B cell (primary cell): ENCODE data around the gene MRPL24. TPM values are rescaled to one million over a fixed set of nuclear protein-coding genes. Genes with fewer than 3 reads are reported as not detected.
A peak's percentile ranks its signal among the peaks of the same experiment; 100 is the strongest.

Experiments used
- ATAC-seq: fragments of 200-7000 bp; cut with Tn5 transposase; one replicate; pipeline ENCODE4 v1.10.0; 2021; ENCODE audit warnings: low read depth, mild to moderate bottlenecking, moderate number of reproducible peaks, moderate library complexity
- CTCF ChIA-PET: fragments of 350-600 bp; sonication (Branson Sonifier 250); formaldehyde crosslinking; loops from one replicate; lab custom pipeline; 2021; ENCODE audit warnings: antibody characterized with exemption, inconsistent platforms; lab: Charles Lee
- POLR2A ChIA-PET: fragments of 350-600 bp; sonication (Branson Sonifier 250); formaldehyde crosslinking; loops from one replicate; lab custom pipeline; 2021; ENCODE audit warnings: antibody characterized with exemption; lab: Charles Lee
- DNase-seq: peaks from one replicate; pipeline ENCODE4 v3.0.0; 2013
- H2AFZ ChIP-seq: 2 replicates; pipeline ENCODE4 v1.6.1; 2012; ENCODE audit warnings: mild to moderate bottlenecking, low read depth, low read length; ENCODE audit not compliant: insufficient read depth, poor library complexity, severe bottlenecking
- H3K27ac ChIP-seq, 2 donors: 1 replicate in 1 of 2; 2 replicates in 1 of 2; pipeline ENCODE4 v1.5.1; 2012 to 2013; ENCODE audit warnings: low read length in 2 of 2, mild to moderate bottlenecking in 2 of 2, moderate library complexity in 1 of 2
- H3K27me3 ChIP-seq, 4 experiments: fragments of 200-600 bp in 1 of 4; sonication (generic) in 1 of 4; replicated peaks in 1 of 4; 1 replicate in 2 of 4; 2 replicates in 2 of 4; pipeline versions ENCODE4 v1.6.1 to v1.7.0; 2013 to 2016; ENCODE audit warnings: low read length in 3 of 4, mild to moderate bottlenecking in 2 of 4, mixed read lengths in 1 of 4, moderate library complexity in 1 of 4; ENCODE audit not compliant: insufficient read depth in 4 of 4, control insufficient read depth in 3 of 4; ENCODE audit errors: control extremely low read depth in 1 of 4
- H3K36me3 ChIP-seq, 2 experiments: replicated peaks in 1 of 2; 1 replicate in 1 of 2; 2 replicates in 1 of 2; pipeline versions ENCODE4 v1.6.1 to v1.7.1; 2013; ENCODE audit warnings: low read length in 1 of 2; ENCODE audit not compliant: insufficient read depth in 2 of 2, control insufficient read depth in 1 of 2; ENCODE audit errors: control extremely low read depth in 1 of 2, extremely low read depth in 1 of 2
- H3K4me1 ChIP-seq, 2 donors: fragments of 200-600 bp in 1 of 2; sonication (generic) in 1 of 2; 1 replicate in 1 of 2; 2 replicates in 1 of 2; pipeline versions ENCODE4 v1.5.1 to v1.6.1; 2013 to 2017; ENCODE audit warnings: low read length in 2 of 2; ENCODE audit not compliant: control insufficient read depth in 2 of 2, insufficient read depth in 2 of 2
- H3K4me2 ChIP-seq: replicated peaks from 2 replicates; pipeline ENCODE3; 2012; ENCODE audit warnings: mild to moderate bottlenecking, low read depth, low read length; ENCODE audit not compliant: poor library complexity, severe bottlenecking
- H3K4me3 ChIP-seq, 5 experiments: fragments of 200-600 bp in 1 of 5; sonication (generic) in 1 of 5; 1 replicate in 3 of 5; 2 replicates in 2 of 5; pipeline versions ENCODE4 v1.5.1 to v1.7.0; 2011 to 2016; ENCODE audit warnings: low read length in 4 of 5, mild to moderate bottlenecking in 4 of 5, low read depth in 2 of 5, control low read depth in 1 of 5, moderate library complexity in 1 of 5; ENCODE audit not compliant: insufficient read depth in 1 of 5; ENCODE audit errors: control extremely low read depth in 1 of 5, extremely low read depth in 1 of 5
- H3K79me2 ChIP-seq: fragments of 200-600 bp; sonication (generic); one replicate; pipeline ENCODE4 v1.6.0; 2016; ENCODE audit warnings: low read length; ENCODE audit not compliant: control insufficient read depth, insufficient read depth
- H3K9ac ChIP-seq: fragments of 200-600 bp; sonication (generic); 2 replicates; pipeline ENCODE4 v1.6.1; 2017; ENCODE audit warnings: mild to moderate bottlenecking, low read length, moderate library complexity
- H3K9me3 ChIP-seq, 3 donors: one replicate each; pipeline versions ENCODE4 v1.6.1 to v1.7.1; 2013; ENCODE audit warnings: low read length in 2 of 3; ENCODE audit not compliant: control insufficient read depth in 2 of 3, insufficient read depth in 1 of 3; ENCODE audit errors: control extremely low read depth in 1 of 3
- H4K20me1 ChIP-seq: 2 replicates; pipeline ENCODE4 v1.6.0; 2012; ENCODE audit warnings: mild to moderate bottlenecking, low read length; ENCODE audit not compliant: insufficient read depth, control insufficient read depth, poor library complexity, severe bottlenecking
- H3K27ac Mint-ChIP-seq: one replicate; pipeline ENCODE4 v1.8.0; 2021; ENCODE audit warnings: mixed read lengths
- H3K27me3 Mint-ChIP-seq: one replicate; pipeline ENCODE4 v1.8.0; 2021; ENCODE audit warnings: mixed read lengths
- H3K4me1 Mint-ChIP-seq: one replicate; pipeline ENCODE4 v1.8.0; 2021; ENCODE audit warnings: mixed read lengths
- H3K4me3 Mint-ChIP-seq: one replicate; pipeline ENCODE4 v1.8.0; 2021; ENCODE audit warnings: mixed read lengths
- H3K9me3 Mint-ChIP-seq: one replicate; pipeline ENCODE4 v1.8.0; 2022; ENCODE audit warnings: mixed read lengths; ENCODE audit not compliant: insufficient read depth
- CTCF ChIP-seq: fragments of 200-600 bp; IDR thresholded peaks from one replicate; pipeline ENCODE4 v1.8.0; 2022; ENCODE audit warnings: antibody characterized with exemption, mild to moderate bottlenecking
- EZH2 ChIP-seq: IDR thresholded peaks from 2 replicates; pipeline ENCODE4 v1.6.1; 2012; ENCODE audit warnings: borderline replicate concordance, low read depth, mild to moderate bottlenecking, moderate library complexity, low read length; ENCODE audit not compliant: insufficient read depth, poor library complexity, severe bottlenecking
- WGBS: methylation state at CpG from one replicate; pipeline ENCODE4 v1.1.5; 2013; ENCODE audit warnings: missing lambda C conversion rate; ENCODE audit not compliant: insufficient coverage; 5-methylcytosine and 5-hydroxymethylcytosine counted together
- intact Hi-C: fragments of 100-400 bp; cut with micrococcal nuclease; formaldehyde crosslinking; loops from one replicate; pipeline ENCODE4 v1.10.0; 2022
- polyA plus RNA-seq: library from polyadenylated mRNA; depleted of rRNA; stranded (reverse); fragments of >200 nt; gene quantifications from 2 replicates; pipeline ENCODE4 v1.2.3, GENCODE V29; 2012
- total RNA-seq, 2 donors: library from RNA; stranded (reverse); fragments of 120-200 nt in 1 of 2; gene quantifications; 1 replicate in 1 of 2; 2 replicates in 1 of 2; pipeline versions ENCODE4 v1.2.3 to v1.2.4, GENCODE V29; 2013 to 2022

Gene MRPL24
- total and polyA plus RNA-seq, 2 donors (not counting 1 experiment from before 2014, with no cell fraction given), result 34.6 to 39.4 TPM

- H4K20me1 ChIP-seq, result peaks cover 7% of the 10 kb centered on the region
- H3K27ac ChIP-seq, result peak overlapping the region; percentile 63 to 91
- peaks cover 0 to 9% of the 10 kb centered on the region in 2 experiments for H3K36me3 ChIP-seq
- intact Hi-C loops, result loop anchor here (1.0 to 5.0 kb wide), 6 partner anchors 15 to 484 kb away; partner anchors contain the start of genes GPATCH4, HDGF, ISG20L2 and METTL25B
- peak overlapping the region; percentile 79 for H3K4me2 ChIP-seq
- Mint-ChIP-seq H3K4me1 (peaks cover 27% of the 10 kb centered on the region), H3K27ac (no peak overlapping the region), H3K9me3 (no peaks in the 10 kb centered on the region), H3K27me3 (no peaks in the 10 kb centered on the region), H3K4me3 (no peak overlapping the region)
- WGBS, result 6% methylated on average over 10 of the region's 14 CpGs
- H3K4me3 ChIP-seq, result peak overlapping the region; percentile 73 to 97 (median 77)
- peaks cover 27 to 28% of the 10 kb centered on the region in 2 donors for H3K4me1 ChIP-seq
- peak overlapping the region; percentile 71 for H3K9ac ChIP-seq
- TF ChIP-seq EZH2 (no peak), CTCF (no peak)
- ATAC-seq (no peak), DNase-seq (no peak)
- H3K79me2 ChIP-seq, result peaks cover 41% of the 10 kb centered on the region
- H2AFZ ChIP-seq, result peak overlapping the region; percentile 82
- POLR2A ChIA-PET, result interaction anchor here (0.6 to 3.1 kb wide), 9 partner anchors 9 to 41 kb away, joined by 3 to 43 read pairs (median 7); partner anchors contain the start of genes HDGF, ISG20L2, METTL25B and MRPL24
- no peaks in the 10 kb centered on the region for H3K27me3 ChIP-seq
- no peaks in the 10 kb centered on the region for H3K9me3 ChIP-seq
- CTCF ChIA-PET, result interaction anchor here (0.7 to 9.0 kb wide), 7 partner anchors 15 to 139 kb away, joined by 3 to 87 read pairs (median 5); partner anchors contain the start of genes HDGF, ISG20L2, METTL25B and MRPL24
Measured at GRCh38 chr1:156766298-156767100, 25.6 kb upstream of the MRPL24 start.
